Breast epithelium (tissue), 3 donors: Measurements from ENCODE around the gene DTYMK.

Experiments
- CTCF ChIP-seq, 3 donors: fragments of 450-650 bp; IDR thresholded peaks; one replicate each; pipeline ENCODE4 v1.5.1; 2016 to 2017; ENCODE audit warnings: antibody characterized with exemption in 3 of 3, mild to moderate bottlenecking in 3 of 3, moderate library complexity in 3 of 3
- POLR2A ChIP-seq: fragments of 450-650 bp; IDR thresholded peaks from one replicate; pipeline ENCODE4 v1.6.1; 2016; ENCODE audit warnings: antibody characterized with exemption, mild to moderate bottlenecking, moderate library complexity
- POLR2AphosphoS5 ChIP-seq, 3 donors: sonication (generic); formaldehyde crosslinking; IDR thresholded peaks; one replicate each; pipeline ENCODE4 v1.6.1; 2017; ENCODE audit warnings: antibody characterized with exemption in 3 of 3

GRCh38 chr2:241641631-241642030 lies 45.0 kb downstream of the DTYMK start:
- TF ChIP-seq CTCF (IDR thresholded peaks at IDR 0.05) (no peak), POLR2A (no peak), POLR2AphosphoS5 (IDR thresholded peaks at IDR 0.05) (no peak)
